C4-2B (cell line): ENCODE results near the gene HOXA9.

Experiments
- H3K27ac ChIP-seq: fragments of 450-650 bp; 2 replicates; pipeline ENCODE4 v1.5.1; 2017
- ZFX ChIP-seq: fragments of 450-650 bp; IDR thresholded peaks from 2 replicates; pipeline ENCODE4 v1.6.1; 2017
- TF ChIP-seq, protein P1 (sequence below): fragments of 450-650 bp; conservative IDR thresholded peaks from 2 replicates; pipeline ENCODE4 v1.5.1; 2017; ENCODE audit warnings: mild to moderate bottlenecking

Gene HOXA9

DNA sequence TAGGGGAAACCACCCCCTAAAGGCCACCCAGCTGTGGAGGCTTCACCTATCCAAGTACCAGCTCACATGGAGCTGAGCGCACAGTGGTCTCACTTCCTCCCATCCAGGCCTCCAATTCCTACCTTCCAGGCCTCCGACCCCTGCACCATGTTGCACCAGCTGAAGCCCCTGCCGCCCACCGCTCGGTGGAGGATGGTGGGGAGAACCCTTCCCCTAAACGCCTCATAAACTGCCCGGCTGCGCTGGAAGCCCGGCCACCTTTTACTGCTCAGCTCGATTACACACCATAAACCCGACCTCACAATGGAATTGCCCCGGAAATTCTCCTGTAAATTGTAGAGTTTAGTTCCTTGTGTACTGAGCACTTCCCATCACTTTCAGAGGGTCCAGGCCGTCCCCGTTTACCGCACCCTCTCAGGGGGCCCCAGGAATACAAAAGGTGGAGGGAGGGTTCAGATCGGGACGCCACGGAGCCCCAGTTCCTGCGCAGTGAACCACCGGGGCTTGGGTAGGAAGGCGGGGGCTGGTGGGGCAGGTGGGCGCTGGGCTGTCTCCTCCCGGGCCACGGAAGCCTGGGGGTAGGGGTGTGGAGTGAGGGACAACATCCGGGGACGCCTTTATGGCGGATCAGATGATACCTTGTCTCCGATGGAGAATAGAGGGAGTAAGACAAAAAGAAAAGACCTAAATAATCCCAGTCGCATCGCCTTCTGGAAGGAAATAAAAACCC, 7.5 kb downstream of the HOXA9 start:
- no peak overlapping the region for H3K27ac ChIP-seq
- TF ChIP-seq ZFX = no peak
- TF ChIP-seq, protein P1, sequence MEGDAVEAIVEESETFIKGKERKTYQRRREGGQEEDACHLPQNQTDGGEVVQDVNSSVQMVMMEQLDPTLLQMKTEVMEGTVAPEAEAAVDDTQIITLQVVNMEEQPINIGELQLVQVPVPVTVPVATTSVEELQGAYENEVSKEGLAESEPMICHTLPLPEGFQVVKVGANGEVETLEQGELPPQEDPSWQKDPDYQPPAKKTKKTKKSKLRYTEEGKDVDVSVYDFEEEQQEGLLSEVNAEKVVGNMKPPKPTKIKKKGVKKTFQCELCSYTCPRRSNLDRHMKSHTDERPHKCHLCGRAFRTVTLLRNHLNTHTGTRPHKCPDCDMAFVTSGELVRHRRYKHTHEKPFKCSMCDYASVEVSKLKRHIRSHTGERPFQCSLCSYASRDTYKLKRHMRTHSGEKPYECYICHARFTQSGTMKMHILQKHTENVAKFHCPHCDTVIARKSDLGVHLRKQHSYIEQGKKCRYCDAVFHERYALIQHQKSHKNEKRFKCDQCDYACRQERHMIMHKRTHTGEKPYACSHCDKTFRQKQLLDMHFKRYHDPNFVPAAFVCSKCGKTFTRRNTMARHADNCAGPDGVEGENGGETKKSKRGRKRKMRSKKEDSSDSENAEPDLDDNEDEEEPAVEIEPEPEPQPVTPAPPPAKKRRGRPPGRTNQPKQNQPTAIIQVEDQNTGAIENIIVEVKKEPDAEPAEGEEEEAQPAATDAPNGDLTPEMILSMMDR = no peak

DNA sequence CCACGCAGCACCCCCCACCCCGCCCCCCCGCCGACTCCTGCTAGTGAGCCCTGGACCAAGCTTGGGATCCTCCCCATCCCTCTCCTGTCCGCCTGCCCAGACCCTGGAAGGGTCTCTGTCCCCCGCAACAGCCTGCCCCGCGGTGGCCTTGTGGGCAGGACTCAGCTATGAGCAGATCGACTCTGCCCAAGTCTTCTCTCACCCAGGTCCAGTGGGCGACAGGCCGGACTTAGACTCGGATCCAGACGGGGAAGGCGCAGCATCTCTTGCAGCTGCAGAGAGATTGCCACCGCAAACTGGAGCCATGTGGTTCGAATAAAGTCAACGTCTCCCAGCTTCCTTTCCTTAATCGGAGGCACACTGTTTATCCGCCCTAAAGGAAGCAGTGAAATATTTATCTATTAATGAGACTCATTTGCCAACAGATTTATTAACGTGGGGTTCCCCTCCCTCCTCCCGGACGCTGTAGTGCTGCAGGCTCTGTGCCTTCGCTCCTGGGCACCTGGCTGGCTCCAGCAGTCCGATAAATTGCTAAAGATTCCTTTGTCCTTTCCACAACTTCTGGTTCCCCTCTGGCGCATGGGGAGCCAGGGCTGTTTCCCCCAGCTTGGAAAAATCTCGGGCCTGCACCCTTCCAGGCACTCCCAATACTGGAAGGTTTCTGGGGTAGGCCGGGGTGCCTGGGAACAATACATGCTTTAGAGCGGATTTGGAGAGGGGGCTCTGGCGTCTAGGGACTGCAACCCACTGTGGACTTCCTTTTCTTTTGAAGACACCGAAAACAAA, 8.2 kb downstream of the HOXA9 start:
- TF ChIP-seq ZFX = no peak
- TF ChIP-seq, protein P1 = no peak
- no peak overlapping the region for H3K27ac ChIP-seq

DNA sequence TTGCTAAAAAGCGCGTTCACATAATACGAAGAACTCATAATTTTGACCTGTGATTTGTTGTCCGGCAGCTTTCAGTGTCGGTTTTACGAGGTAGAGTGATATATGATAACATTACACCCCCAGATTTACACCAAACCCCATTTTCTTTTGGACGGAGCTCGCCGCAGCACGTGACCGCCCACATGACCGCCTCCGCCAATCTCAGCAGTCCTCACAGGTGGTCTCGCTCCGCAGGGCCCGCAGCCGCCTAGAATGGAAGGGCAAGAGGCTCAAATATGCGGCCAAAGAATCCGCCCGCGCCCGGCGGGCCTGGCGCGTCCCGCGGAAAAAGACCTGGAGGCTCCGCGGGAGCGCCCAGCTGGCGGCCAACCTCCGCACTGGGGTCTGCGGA, 8.8 kb downstream of the HOXA9 start, which contains the start of gene HOXA7:
Gene HOXA7, minus strand, starts transcription at position 168 of the 391 bp plus-strand sequence. Its CDS starts 130 bp downstream, at position 38.
- H3K27ac ChIP-seq = peak within 1 kb of the TSS; percentile 57
- no peak for TF ChIP-seq ZFX

- no peak for TF ChIP-seq ZFX
- TF ChIP-seq, protein P1 = peak; percentile 22
These were observed 9.4 kb downstream of the HOXA9 start for GRCh38 chr7:27155816-27156507.

GRCh38 chr7:27154901-27155815, 10.2 kb downstream of the HOXA9 start:
- H3K27ac ChIP-seq = peak overlapping the region; percentile 57
- TF ChIP-seq ZFX = no peak
- TF ChIP-seq, protein P1 = no peak

More at GRCh38 chr7:27155816-27156507, 9.4 kb downstream of the HOXA9 start:
- peak overlapping the region; percentile 57 for H3K27ac ChIP-seq

- H3K27ac ChIP-seq = no peak overlapping the region
- TF ChIP-seq, protein P1 = no peak
- TF ChIP-seq ZFX = no peak
These were observed 11.0 kb downstream of the HOXA9 start for GRCh38 chr7:27154369-27154768.

DNA sequence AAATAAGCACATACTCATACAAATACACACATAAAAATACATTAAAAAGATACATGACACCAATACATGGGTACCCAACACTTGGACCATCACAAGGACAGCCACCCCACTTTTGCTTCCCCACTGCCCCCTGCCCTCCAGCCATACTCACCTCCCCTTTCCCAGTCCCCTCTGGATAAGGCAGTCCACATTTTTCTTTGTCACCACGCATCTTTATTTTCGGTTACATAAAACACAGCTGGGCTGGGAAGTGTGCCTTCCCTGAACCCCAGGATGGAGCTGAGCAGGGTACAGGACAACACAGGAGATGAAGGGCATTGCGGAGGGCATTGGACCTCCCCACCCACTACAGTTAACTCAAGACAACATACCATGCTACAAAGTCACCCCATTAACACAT, 11.8 kb downstream of the HOXA9 start:
- TF ChIP-seq, protein P1 = no peak
- TF ChIP-seq ZFX = no peak
- no peak overlapping the region for H3K27ac ChIP-seq
